ENCODE data around the gene RASA3. TPM values are rescaled to one million over a fixed set of nuclear protein-coding genes. Genes with fewer than 3 reads are reported as not detected.

Gene RASA3
- total RNA-seq, 1 donor from 2014 or later, result 29.9 TPM

DNA sequence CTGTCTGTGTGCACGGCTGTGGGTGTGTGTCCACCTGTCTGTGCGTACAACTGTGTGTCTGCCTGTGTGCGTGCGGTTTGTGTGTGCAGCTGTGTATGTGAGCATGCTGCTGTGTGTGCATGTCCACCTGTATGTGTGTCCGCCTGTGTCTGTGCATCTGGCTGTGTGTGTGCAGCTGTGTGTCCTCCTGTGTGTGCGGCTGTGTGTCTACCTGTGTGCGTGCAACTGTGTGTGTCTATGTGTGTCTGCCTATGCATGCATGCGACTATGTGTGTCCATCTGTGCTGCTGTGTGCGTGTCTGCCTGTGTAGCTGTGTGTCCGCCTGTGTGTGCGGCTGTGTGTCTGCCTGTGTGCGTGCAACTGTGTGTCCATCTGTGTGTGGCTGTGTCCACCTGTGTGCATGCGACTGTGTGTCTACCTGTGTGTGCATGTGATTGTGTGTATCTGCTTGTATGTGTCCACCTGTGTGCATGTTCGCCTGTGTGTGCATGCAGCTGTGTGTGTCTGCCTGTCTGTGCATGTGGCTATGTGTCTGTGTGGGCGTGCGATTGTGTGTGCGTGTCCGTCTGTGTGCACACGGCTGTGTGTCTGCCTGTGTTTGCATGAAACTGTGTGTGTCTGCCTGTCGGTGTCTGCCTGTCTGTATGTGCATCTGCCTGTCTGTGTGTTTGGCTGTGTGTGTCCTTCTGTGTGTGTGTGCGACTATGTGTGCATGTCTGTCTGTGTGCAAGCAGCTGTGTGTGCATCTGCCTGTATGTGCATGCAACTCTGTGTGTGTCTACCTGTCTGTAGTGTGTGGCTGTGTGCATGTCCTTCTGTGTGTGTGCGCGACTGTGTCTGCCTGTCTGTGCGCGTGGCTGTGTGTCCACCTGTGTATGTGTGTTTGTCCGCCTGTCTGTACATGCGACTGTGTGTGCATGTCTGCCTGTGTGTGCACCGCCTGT is 101.5 kb downstream of the RASA3 start:
- TF ChIP-seq, protein P1, sequence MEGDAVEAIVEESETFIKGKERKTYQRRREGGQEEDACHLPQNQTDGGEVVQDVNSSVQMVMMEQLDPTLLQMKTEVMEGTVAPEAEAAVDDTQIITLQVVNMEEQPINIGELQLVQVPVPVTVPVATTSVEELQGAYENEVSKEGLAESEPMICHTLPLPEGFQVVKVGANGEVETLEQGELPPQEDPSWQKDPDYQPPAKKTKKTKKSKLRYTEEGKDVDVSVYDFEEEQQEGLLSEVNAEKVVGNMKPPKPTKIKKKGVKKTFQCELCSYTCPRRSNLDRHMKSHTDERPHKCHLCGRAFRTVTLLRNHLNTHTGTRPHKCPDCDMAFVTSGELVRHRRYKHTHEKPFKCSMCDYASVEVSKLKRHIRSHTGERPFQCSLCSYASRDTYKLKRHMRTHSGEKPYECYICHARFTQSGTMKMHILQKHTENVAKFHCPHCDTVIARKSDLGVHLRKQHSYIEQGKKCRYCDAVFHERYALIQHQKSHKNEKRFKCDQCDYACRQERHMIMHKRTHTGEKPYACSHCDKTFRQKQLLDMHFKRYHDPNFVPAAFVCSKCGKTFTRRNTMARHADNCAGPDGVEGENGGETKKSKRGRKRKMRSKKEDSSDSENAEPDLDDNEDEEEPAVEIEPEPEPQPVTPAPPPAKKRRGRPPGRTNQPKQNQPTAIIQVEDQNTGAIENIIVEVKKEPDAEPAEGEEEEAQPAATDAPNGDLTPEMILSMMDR (IDR thresholded peaks at IDR 0.05), result no peak
- Mint-ChIP-seq H3K9me3 (ENCODE audit: low read depth) (no peaks in the 10 kb centered on the region), H3K27ac (ENCODE audit: unreplicated experiment) (no peak overlapping the region), H3K36me3 (ENCODE audit: low read depth) (peaks cover 10% of the 10 kb centered on the region), H3K27me3 (ENCODE audit: low read depth) (no peaks in the 10 kb centered on the region), H3K4me1 (ENCODE audit: low read depth) (peaks cover 57% of the 10 kb centered on the region), H3K4me3 (ENCODE audit: unreplicated experiment) (no peak overlapping the region)
- no peak for DNase-seq (ENCODE audit: low spot score)

DNA sequence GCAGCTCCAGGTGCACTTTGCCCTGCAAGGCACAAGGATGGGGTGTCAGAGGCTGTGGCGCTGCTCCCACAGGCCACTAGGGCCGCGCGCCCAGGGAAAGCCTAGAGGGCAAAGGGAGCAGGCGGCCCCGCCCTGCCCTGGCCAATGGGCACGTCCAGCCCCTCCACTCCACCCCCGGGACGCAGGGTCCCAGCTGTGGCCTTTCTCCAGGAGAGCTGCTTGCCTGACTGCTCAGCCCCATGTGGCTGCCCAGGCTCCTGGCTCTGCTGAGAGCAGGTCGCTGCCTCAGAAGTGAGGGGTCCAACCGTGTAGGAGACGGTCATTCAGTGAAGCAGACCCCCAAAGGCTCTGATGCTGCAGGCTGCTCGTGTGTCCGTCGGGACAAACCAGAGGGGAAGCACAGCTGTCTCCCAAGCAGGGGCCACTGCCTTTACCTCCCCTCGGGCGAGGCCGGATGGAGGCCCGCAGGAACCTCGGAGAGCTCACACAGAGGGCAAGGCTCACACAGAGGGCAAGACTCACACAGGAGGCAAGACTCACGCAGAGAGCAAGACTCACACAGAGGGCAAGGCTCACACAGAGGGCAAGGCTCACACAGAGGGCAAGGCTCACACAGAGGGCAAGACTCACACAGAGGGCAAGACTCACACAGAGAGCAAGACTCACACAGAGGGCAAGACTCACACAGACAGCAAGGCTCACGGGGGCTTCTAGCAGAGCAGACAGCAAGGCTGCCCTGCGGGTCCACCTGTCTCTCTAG is 102.4 kb downstream of the RASA3 start:
- no peak overlapping the region for H3K4me3 Mint-ChIP-seq (ENCODE audit: unreplicated experiment)
- no peaks in the 10 kb centered on the region for H3K27me3 Mint-ChIP-seq (ENCODE audit: low read depth)
- peaks cover 57% of the 10 kb centered on the region for H3K4me1 Mint-ChIP-seq (ENCODE audit: low read depth)
- TF ChIP-seq, protein P1 (IDR thresholded peaks at IDR 0.05), result no peak
- no peak overlapping the region for H3K27ac Mint-ChIP-seq (ENCODE audit: unreplicated experiment)
- DNase-seq (ENCODE audit: low spot score), result no peak
- no peaks in the 10 kb centered on the region for H3K9me3 Mint-ChIP-seq (ENCODE audit: low read depth)
- H3K36me3 Mint-ChIP-seq (ENCODE audit: low read depth), result peaks cover 10% of the 10 kb centered on the region

GRCh38 chr13:114027826-114028225 is 104.6 kb downstream of the RASA3 start:
- Mint-ChIP-seq H3K4me1 (ENCODE audit: low read depth) (peaks cover 44% of the 10 kb centered on the region), H3K36me3 (ENCODE audit: low read depth) (peaks cover 16% of the 10 kb centered on the region), H3K9me3 (ENCODE audit: low read depth) (no peaks in the 10 kb centered on the region), H3K27ac (ENCODE audit: unreplicated experiment) (peak overlapping the region; percentile 76), H3K27me3 (ENCODE audit: low read depth) (no peaks in the 10 kb centered on the region), H3K4me3 (ENCODE audit: unreplicated experiment) (no peak overlapping the region)
- no peak for DNase-seq (ENCODE audit: low spot score)
- TF ChIP-seq, protein P1 (IDR thresholded peaks at IDR 0.05), result no peak

- no peak for DNase-seq (ENCODE audit: low spot score)
- no peaks in the 10 kb centered on the region for H3K27me3 Mint-ChIP-seq (ENCODE audit: low read depth)
- H3K4me3 Mint-ChIP-seq (ENCODE audit: unreplicated experiment), result peak overlapping the region; percentile 44
- peaks cover 16% of the 10 kb centered on the region for H3K36me3 Mint-ChIP-seq (ENCODE audit: low read depth)
- no peaks in the 10 kb centered on the region for H3K9me3 Mint-ChIP-seq (ENCODE audit: low read depth)
- TF ChIP-seq, protein P1 (IDR thresholded peaks at IDR 0.05), result no peak
- H3K4me1 Mint-ChIP-seq (ENCODE audit: low read depth), result peaks cover 41% of the 10 kb centered on the region
- peak overlapping the region; percentile 76 for H3K27ac Mint-ChIP-seq (ENCODE audit: unreplicated experiment)
These were observed 105.2 kb downstream of the RASA3 start for GRCh38 chr13:114027046-114027715.

GRCh38 chr13:114026481-114026880 is 105.9 kb downstream of the RASA3 start:
- H3K4me3 Mint-ChIP-seq (ENCODE audit: unreplicated experiment), result no peak overlapping the region
- H3K4me1 Mint-ChIP-seq (ENCODE audit: low read depth), result peaks cover 34% of the 10 kb centered on the region
- H3K27me3 Mint-ChIP-seq (ENCODE audit: low read depth), result no peaks in the 10 kb centered on the region
- H3K36me3 Mint-ChIP-seq (ENCODE audit: low read depth), result peaks cover 18% of the 10 kb centered on the region
- no peak for DNase-seq (ENCODE audit: low spot score)
- peak overlapping the region; percentile 76 for H3K27ac Mint-ChIP-seq (ENCODE audit: unreplicated experiment)
- TF ChIP-seq, protein P1 (IDR thresholded peaks at IDR 0.05), result no peak
- no peaks in the 10 kb centered on the region for H3K9me3 Mint-ChIP-seq (ENCODE audit: low read depth)

All from chondrocyte (in vitro differentiated cells).